Peyer's patch (tissue), 4 donors: ENCODE measurements around the gene PDE1C. TPM values are rescaled to one million over a fixed set of nuclear protein-coding genes. Genes with fewer than 3 reads are reported as not detected.

Experiments used
- DNase-seq, 3 donors: peaks; one replicate each; pipeline ENCODE4 v3.0.0-alpha.2; 2017 to 2019
- H3K27ac ChIP-seq, 4 donors: fragments of 200-600 bp; sonication (generic); one replicate each; pipeline ENCODE4 v1.5.1; 2016 to 2019
- H3K27me3 ChIP-seq, 2 donors: fragments of 200-600 bp; sonication (generic); one replicate each; pipeline ENCODE4 v1.5.1; 2019
- H3K36me3 ChIP-seq, 3 donors: fragments of 200-600 bp; sonication (generic); one replicate each; pipeline ENCODE4 v1.5.1; 2016 to 2019
- H3K4me1 ChIP-seq, 4 donors: fragments of 200-600 bp; sonication (generic); one replicate each; pipeline ENCODE4 v1.5.1; 2016 to 2019
- H3K4me3 ChIP-seq, 4 donors: fragments of 200-600 bp; sonication (generic); 1 replicate in 3 of 4; 2 replicates in 1 of 4; pipeline ENCODE4 v1.5.1; 2016 to 2019; ENCODE audit warnings: mild to moderate bottlenecking in 1 of 4
- H3K9me3 ChIP-seq, 4 donors: fragments of 200-600 bp; sonication (generic); one replicate each; pipeline ENCODE4 v1.5.1; 2016 to 2019; ENCODE audit warnings: mild to moderate bottlenecking in 1 of 4
- POLR2A ChIP-seq, 2 donors: fragments of 450-650 bp; IDR thresholded peaks; one replicate each; pipeline ENCODE4 v1.5.1; 2017; ENCODE audit warnings: antibody characterized with exemption in 2 of 2, mild to moderate bottlenecking in 2 of 2, moderate library complexity in 2 of 2
- total RNA-seq, 4 donors: library from RNA; depleted of rRNA; stranded (reverse); fragments of >200 nt; gene quantifications; one replicate each; pipeline ENCODE4 v1.1.0, GENCODE V29; 2016
- TF ChIP-seq, protein P1 (sequence below), 6 experiments: fragments of 450-650 bp in 4 of 6; fragments of 200-600 bp in 2 of 6; sonication (generic) in 1 of 6; IDR thresholded peaks; one replicate each; pipeline ENCODE4 v1.5.1; 2017 to 2019; ENCODE audit warnings: antibody characterized with exemption in 6 of 6, mild to moderate bottlenecking in 3 of 6, moderate library complexity in 1 of 6

PDE1C gene
- total RNA-seq, 4 donors from 2014 or later: 2.5 to 15.7 (median 3.3) TPM

DNA sequence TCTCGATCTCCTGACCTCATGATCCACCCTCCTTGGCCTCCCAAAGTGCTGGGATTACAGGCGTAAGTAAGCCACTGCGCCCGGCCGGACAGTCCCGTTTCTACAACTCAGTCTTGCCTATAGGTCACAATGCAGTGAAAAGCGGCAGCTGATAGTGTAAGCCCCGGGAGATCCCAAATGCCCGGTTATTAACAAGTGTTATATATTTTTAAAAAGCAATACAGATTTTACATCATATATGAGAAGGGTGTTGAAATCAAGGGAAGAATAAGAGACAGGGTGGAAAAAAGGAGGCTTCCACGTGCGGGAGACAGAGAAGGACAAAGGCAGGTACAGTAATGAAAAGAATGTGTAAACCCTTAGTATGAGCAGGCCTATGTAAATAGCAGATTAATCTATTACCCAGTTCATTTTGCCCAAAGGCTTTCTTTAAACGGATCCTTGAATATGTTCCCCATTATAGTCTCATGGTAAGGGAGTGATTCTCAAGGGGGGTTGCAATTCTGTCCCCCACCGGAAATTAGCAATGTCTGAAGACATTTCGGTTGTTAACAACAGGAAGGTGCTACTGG is 170.8 kb downstream of the PDE1C start:
- Histone ChIP-seq H3K27me3 (no peaks in the 10 kb centered on the region), H3K36me3 (no peaks in the 10 kb centered on the region), H3K4me3 (no peak overlapping the region), H3K27ac (no peak overlapping the region), H3K9me3 (no peaks in the 10 kb centered on the region), H3K4me1 (no peaks in the 10 kb centered on the region)
- DNase-seq: no peak
- TF ChIP-seq POLR2A (IDR thresholded peaks at IDR 0.05): no peak
- TF ChIP-seq, protein P1, sequence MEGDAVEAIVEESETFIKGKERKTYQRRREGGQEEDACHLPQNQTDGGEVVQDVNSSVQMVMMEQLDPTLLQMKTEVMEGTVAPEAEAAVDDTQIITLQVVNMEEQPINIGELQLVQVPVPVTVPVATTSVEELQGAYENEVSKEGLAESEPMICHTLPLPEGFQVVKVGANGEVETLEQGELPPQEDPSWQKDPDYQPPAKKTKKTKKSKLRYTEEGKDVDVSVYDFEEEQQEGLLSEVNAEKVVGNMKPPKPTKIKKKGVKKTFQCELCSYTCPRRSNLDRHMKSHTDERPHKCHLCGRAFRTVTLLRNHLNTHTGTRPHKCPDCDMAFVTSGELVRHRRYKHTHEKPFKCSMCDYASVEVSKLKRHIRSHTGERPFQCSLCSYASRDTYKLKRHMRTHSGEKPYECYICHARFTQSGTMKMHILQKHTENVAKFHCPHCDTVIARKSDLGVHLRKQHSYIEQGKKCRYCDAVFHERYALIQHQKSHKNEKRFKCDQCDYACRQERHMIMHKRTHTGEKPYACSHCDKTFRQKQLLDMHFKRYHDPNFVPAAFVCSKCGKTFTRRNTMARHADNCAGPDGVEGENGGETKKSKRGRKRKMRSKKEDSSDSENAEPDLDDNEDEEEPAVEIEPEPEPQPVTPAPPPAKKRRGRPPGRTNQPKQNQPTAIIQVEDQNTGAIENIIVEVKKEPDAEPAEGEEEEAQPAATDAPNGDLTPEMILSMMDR (IDR thresholded peaks at IDR 0.05): no peak

DNA sequence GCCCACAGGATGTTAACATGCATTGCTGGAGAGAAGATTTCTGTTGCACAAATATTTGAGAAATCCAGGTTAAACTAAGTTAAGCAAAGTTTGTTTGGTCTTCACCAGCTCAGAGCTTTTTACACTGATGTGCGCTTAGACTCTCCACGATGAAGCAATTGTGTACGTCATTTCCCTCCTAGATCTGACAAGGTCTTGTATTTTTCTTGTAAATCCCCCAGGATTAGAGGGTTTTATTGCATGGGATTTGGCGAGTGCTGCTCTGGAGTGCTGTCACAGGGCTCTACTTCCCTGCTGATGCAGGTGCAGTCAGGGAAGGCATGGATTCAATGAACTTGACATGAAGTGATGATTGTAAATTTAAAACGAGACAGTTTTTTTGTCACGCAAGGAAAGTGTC is 173.3 kb downstream of the PDE1C start:
- Histone ChIP-seq H3K36me3 (no peaks in the 10 kb centered on the region), H3K9me3 (no peaks in the 10 kb centered on the region)

DNA sequence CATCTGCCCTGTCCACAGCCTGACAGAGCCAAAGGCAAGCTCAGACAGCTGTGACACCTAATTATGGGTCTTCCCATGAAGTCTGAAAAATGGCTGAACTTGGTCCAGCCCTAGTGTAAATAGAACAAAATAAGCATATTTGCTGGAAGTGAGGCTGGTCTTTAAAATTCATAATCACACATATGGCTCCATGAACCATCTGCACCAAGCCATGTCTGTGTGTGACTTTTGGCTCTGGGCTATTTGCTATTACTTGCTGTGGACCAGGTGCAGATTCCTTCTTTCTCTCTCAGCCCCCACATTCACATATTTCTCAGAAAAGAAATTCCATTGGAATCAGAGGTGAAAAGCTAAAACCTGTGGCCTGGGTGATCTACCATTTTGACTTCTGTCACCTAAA is 175.9 kb downstream of the PDE1C start:
- H3K9me3 ChIP-seq: no peaks in the 10 kb centered on the region
- no peak overlapping the region for H3K27ac ChIP-seq
- no peaks in the 10 kb centered on the region for H3K36me3 ChIP-seq
- no peak for DNase-seq
- no peak overlapping the region for H3K4me3 ChIP-seq
- H3K4me1 ChIP-seq: no peaks in the 10 kb centered on the region
- H3K27me3 ChIP-seq: no peaks in the 10 kb centered on the region
- TF ChIP-seq, protein P1 (IDR thresholded peaks at IDR 0.05): no peak
- no peak for TF ChIP-seq POLR2A (IDR thresholded peaks at IDR 0.05)

More for the DNA sequence above, 173.3 kb downstream of the PDE1C start:
- Histone ChIP-seq H3K4me3 (no peak overlapping the region), H3K27ac (no peak overlapping the region), H3K4me1 (no peaks in the 10 kb centered on the region), H3K27me3 (no peaks in the 10 kb centered on the region)
- TF ChIP-seq, protein P1 (IDR thresholded peaks at IDR 0.05): no peak
- DNase-seq: no peak

DNA sequence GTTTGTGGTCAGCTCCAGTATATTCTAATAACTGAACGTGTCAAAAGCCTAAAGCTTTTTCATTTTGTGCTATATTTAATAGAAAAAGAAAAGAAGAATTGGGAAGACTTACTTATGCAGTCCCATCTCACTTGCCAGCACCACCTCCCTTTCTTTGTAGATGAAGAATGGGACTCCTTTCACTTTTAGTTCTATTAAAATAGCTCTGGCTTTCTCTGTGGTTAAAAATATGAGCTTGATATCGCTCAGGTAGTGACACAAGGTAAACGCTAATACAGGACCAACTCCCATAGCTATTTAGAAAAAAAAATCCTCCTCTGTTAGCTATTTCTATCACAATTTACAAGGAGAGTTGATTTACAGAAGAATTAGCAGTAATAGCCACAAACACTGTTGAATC is 176.8 kb downstream of the PDE1C start:
- Histone ChIP-seq H3K4me3 (no peak overlapping the region), H3K9me3 (no peaks in the 10 kb centered on the region), H3K27me3 (no peaks in the 10 kb centered on the region), H3K4me1 (no peaks in the 10 kb centered on the region), H3K27ac (no peak overlapping the region), H3K36me3 (no peaks in the 10 kb centered on the region)
- no peak for TF ChIP-seq POLR2A (IDR thresholded peaks at IDR 0.05)
- TF ChIP-seq, protein P1 (IDR thresholded peaks at IDR 0.05): no peak
- no peak for DNase-seq

DNA sequence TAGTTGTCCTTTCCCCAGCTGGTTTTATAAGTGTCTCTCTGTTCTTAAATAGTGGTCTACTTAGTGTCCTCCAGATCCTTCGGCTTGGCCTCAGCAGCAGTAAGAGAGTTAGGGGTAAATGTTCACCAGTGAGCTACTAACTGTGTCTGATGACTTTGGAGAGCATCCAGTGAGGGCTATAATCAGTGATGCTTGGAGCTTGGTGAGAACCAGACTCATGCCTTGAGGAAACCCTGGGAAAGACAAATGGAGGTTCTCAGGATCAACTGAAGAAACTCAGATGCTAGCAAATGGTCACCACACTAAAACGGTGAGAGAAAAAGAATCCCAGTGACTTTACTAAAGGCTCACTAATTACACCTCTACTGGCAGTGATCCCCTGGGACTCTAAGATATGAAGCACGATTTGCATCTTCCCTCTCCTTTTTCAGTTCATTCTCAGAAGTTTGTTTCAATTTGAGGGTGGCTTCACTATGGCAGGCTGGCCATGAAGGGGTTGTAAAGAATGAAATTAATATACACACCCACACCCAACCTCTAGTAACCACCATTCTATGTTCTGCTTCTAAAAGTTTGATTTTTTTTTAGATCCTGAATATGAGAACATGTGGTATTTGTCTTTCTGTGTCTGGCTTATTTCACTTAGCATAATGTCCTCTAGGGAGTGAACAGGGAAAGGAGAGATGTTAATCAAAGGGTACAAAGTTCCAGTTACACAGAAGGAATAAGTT is 177.9 kb downstream of the PDE1C start:
- Histone ChIP-seq H3K27me3 (no peaks in the 10 kb centered on the region), H3K4me1 (no peaks in the 10 kb centered on the region), H3K4me3 (no peak overlapping the region), H3K36me3 (no peaks in the 10 kb centered on the region), H3K9me3 (no peaks in the 10 kb centered on the region), H3K27ac (no peak overlapping the region)
- TF ChIP-seq POLR2A (IDR thresholded peaks at IDR 0.05): no peak
- TF ChIP-seq, protein P1 (IDR thresholded peaks at IDR 0.05): no peak
- DNase-seq: no peak
